Fibroblast of skin of abdomen (primary cell): ENCODE data around the gene EEFSEC.
A peak's percentile ranks its signal among the peaks of the same experiment; 100 is the strongest.

Experiments
- DNase-seq: peaks from one replicate; pipeline ENCODE4 v3.0.0-alpha.2; 2013

Gene EEFSEC

DNA sequence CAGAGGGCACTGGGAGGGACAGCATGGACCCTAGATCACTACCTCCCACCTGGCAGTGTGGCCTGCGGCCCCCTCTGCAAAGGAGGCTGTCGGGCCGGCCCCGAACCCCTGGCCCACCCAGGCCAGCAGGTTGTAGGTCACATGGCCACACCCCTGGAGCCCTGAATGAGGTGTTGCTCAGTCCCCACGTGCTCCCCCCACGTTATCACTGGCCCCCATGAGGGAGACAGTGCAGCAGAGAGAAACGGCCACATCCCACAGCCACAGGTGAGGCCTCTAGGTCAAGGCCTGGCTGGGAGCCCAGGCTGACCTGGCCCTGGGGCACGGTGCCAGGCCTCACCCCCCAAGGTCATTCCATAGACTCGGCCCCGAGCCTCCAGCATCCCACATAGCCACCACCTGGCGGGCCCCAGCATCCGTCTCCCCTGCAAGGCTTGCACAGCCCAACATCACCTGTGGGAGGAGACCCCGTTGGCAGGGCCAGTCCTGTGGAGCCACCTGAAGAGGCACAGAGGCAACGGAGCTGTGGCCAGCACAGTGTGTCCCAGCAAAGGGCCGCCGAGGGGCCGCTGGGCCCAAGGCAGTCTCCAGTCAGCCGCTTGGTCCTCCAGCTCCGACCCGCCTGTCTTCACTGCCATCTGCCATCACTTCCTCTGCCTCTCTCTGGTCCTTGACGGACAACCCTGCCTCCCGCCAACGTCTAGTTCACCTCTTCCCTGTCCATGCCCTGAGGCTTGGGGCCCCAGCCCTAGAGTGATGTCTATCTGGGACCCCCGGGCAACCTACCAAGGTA is 260.3 kb downstream of the EEFSEC start:
- DNase-seq: no peak

DNA sequence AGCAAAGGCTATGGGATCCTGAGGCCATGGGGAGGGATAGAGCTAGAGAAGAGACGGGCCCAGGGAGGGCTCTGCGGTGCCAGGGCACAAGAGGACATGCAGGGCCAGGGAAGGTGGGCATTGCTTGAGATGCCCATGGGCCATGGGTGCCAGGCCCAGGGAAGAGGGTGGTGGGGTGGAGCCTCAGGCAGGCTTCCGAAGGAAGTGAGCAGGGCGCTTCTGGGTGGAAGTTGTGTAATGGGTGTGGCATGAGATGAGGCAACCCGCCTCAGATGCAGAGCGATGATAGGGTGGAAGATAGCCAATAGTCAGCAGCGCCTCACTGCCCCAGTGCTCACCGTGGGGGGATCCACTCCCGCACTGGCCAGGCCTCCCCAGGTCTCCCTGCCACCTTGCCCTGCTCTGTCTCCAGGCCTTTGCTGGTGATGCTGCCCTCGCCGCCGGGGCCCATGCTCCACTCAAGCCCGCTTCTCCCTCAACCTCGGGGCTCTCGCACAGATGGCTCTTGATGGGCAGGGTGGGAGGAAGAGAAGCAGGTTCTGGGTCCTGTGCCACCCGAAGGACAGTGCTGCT is 262.0 kb downstream of the EEFSEC start:
- DNase-seq: no peak

DNA sequence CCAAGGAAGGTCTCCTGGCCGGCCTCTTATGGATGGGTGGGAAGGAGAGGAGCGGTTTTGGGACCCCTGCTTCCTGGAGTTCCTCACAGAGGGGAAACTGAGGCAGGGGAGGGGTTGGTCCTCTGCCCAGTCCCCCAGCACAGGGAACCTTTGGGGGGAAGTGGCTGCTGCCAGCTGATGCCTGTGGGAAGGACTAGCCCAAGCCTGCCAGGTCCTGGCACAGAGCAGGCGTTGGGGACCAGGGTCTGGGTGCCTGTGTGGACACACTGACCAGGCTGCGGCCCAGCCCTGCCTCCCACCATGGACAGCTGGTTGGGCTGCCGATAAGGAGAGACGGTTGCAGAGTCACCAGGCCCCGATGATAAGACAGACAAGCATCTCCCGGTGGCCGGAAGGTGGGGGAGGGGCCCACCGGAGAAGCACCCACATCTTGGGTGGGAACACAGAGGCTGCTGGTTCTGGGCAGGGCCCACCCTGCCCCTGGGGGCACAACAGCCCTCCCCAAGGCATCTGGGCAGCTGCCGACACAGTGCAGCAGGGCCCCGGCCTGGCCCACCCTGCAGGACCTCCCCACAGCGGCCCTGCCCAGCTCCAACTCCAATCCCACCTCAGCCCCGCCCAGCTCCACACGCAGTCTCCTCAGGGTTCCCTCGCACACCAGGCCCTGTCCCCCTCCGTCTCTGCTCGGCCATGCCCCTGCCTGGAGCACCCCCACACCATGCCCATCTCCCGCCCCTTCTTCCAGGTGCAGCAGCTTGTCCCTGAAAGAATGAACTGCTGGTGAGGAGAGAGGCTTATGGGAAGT is 262.7 kb downstream of the EEFSEC start:
- DNase-seq: no peak

DNA sequence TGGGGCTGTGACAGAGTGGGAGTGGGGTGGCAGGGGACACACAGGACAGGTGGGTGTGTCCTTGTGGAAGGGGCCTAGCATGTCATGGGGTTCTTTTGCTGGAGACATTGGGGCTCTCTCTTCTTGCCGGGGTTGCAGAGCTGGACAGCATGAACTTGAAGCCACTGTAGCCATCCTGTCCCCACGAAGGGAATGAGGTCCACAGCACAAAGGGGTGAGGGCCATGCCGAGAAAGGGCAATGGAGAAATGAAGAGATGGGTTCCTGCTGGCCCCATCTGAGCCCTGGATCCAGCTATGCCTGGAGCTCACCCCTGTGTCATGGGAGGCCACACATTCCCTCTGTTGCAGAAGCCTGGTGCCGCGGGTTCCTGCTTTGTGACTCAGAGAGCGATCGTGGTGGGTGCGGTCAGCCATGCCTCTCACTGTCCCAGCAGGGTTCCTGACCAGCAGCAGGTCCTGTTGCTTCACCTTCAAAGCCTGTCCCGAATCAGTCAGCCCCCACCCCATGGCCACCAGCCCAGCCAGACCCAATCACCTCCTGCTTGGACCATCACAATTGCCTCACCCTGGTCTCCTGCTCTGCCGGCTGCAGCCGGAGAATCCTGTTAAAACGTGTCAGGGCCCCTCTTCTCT is 263.4 kb downstream of the EEFSEC start:
- DNase-seq: peak; percentile 64

DNA sequence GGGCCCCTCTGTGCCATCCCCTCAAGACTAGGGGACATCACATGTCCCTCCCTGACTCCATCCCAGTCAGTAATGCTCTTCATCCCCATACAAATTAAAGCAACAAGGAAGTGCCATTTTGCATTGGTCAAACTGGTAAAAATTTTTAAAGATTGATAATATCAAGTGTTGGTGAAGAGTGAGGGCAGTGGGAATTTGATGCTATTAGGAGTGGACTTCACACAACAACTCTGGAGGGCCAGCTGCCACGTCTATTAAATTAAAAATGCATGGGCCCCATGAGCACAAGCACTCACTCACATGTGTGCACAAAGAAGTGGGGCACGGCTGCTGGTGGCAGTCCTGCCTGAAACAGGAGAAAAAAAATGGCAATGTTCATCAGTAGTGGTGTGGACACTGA is 265.6 kb downstream of the EEFSEC start:
- DNase-seq: no peak

DNA sequence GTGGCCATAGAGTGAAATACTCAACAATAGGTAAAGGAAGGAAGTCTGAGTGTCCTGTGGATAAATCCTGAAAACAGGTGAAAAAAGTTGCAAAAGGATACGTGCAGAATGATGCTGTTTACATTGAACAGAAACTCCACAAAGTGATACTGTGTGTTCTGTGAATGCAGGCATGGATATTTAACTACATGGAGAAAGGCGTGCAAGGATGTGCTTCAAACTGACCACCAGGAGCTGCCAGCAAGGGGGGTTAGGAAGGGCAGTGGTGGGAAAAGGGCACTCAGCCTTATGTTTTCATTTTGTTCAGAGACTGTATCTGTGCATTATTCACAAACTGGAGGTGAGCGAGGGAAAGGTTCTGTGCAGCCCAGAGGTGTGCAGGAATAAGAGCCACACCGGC is 266.0 kb downstream of the EEFSEC start:
- no peak for DNase-seq

DNA sequence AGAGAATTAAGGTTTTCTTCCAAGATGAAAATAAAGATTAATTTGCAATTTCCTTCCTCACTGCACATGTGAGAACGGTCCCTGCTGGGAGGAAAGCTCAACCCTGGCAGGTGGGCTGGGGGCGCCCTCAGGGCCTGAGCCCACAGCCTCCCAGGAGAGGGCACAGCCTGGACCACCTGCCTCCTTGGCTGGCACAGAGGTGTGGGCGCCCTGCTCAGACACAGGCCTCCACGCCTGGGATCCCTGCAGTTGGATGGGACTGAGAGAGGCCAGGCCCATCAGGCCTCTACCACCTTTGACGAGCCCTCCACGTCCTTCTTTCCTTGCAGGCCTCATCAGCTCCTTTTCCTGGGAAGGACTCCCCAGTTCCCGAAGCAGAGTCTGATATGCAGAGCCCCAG is 267.0 kb downstream of the EEFSEC start:
- no peak for DNase-seq

DNA sequence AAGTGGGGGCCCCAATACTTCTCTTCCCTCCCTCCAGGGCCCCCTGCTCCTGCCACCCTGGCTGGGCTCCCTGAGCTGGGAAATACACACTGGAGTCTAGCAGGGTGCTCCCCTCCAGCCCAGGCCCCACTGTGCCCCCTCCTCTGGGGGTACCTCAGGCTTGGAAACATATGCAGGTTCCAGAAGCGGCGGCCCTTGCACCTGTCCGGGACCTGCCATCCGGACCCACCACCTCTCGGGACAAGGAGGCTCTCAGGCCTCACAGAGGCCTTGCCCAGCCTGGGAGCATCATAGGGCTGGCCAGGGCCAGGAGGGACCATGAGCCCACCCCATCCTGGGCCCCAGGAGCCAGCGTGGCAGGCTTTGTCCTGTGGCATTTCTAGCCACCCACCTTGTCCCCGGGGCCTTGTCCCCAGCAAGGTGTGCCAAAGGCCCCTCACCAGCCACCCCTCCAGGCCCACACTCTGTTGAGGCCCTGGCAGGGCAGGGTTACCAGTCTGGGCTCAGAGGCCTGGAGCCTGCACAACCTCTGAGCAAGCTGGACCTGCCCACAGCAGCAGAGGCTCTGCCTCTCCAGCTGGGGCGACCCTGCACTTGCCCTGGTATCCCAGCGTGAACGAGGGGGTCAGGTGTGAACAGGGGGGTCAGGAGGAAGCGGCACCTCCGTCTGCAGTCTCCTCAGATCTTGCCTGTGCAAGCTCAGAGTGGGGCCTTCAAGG is 267.6 kb downstream of the EEFSEC start:
- DNase-seq: no peak

DNA sequence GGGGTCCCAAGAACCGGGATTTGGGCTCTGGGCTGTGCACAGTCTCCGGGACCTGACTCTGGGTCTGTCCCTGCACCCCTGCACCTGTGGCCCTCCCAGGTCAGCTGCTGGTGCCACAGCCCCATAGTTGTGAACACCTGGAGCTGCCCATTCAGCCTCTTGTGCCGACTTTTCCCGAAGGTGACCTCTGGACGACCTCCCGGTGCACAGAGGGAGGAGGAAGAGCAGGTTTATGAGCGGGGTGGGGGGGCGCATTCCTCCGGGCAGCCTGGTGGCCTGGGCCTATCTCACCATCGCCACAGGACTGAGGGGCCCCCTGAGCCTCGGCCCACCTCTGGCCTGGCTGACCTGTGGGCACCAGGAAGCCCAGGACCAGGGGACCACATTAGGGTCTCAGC is 268.2 kb downstream of the EEFSEC start:
- no peak for DNase-seq

DNA sequence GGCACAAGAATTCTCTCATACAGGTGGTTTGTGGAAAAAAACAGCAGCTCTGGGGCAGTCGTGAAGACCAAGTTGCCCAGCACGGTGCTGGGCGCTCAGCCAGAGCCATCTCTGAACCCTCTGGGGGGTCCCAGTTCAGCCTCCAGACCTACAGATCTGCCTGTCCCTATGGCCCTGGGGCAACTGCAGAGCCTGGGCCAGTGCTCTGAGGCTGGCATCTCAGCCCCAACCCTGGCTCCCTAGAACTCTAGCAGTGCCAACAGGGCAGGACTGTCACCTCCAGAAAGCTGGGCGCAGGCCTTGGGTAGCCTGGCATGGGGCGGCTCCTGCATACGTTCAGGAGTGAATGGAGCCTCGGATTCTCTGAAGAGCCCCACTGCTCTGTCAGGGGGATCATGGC is 268.7 kb downstream of the EEFSEC start:
- DNase-seq: no peak

DNA sequence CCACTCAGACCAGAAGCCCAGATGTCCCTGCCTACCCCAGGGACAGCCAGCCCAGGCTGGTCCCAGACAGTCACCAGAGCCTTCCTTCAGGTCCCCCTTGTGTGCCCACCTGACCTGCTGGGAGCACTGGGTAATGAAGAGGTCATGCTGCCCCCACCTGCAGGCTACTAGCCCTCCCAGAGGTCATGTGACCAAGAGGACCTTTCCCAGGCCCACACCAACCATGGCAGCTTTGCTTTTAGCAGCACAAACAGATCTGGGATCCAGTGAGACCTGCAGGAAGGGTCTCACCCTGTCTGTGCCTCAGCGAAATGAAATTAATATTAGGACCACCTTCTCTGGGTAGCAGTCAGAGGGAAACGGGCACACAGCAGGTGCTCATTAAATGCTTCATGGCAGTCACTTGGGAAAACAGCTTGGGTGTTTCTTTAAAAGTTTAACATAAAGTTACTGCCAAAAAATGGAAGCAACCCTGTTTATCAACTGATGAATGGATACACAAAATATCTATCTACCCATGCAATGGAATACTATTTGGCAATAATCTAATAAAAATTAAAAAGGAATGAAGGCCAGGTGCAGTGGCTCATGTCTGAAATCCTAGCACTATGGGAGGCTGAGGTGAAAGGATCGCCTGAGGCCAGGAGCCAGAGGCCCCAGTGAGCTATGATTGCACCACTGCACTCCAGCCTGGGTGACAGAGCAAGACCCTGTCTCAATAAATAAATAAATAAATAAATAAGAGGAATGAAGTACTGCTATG is 269.7 kb downstream of the EEFSEC start:
- no peak for DNase-seq

DNA sequence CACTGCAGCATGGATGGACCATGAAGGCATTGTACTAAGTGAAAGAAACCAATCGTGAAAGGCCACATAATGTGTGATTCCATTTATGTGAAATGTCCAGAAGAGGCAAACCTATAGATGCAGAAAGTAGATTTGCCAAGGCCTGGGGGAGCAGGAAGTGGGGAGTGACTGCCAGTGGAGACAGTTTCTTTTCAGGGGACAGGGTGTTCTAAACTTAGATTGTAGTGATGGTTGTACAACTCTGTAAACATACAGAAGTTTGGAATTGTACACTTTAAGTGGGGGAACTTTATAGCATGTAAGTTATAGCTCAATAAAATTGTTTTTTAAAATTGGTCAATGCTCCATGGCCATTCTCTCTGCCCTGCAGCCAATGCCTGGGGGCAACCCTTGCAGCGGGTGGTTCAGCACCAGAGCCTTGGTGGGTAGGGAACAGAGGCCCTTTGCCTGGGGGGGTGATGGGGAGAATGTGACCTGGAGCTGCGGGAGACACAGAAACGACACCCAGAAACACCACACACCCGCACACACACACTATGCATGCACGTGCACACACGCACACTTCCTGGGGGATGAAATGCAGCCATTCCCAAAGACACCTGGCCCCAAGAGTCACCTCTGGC is 270.4 kb downstream of the EEFSEC start:
- no peak for DNase-seq

DNA sequence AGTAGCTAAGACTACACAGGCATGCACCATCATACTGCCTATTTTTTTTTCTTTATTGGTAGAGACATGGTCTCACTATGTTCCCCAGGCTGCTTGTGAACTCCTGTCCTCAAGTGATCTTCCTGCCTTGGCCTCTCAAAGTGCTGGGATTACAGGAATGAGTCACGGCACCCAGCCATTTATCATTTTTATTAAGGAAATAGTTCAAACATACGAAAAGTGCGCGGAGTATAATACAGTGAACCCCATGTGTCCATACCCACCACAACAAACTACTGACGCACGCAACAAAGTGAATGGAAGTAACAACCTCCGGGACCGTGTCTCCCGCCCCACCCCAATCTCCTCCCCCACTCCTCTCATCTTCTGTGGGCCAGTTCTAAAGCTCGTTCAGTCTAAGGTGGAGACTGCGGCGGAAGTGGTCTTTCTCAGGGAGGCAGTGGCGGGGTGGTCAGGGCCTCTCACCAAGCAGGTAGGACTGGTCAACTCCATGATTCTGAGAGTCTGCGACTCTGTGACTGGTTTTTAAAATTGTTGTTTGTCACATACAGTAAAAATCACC is 271.3 kb downstream of the EEFSEC start:
- DNase-seq: peak; percentile 88

DNA sequence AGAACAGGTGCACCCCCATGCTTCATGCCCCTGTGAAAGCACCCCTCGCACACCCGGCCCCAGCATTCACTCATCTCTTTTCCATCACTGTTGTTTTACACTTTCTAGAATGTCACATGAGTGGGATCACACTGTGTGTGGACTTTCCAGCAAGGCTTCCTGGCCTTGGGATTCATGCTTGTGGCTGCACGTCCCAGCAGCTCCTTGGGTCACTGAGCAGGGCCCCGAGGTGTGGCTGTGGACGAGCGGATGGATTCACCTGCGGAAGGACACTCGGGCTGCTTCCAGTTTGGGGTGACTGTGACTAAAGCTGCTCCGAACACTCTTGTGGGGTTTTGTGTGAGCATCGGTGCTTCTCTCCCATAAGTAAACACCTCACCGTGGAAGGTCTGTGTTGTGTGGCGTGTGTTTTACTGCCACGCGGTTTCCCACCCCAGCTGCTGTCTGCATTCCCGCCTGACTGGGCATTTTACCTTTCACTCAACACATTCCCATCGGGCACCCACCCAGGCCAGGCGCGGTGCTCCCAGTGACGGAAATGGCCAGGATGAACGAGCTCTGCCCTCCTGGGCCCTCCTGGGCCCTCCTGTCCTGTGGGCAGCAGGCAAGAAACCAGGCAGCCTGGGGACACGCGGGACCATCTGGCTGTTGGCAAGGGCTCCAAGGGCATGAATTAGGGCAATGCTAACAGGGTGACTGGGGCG is 272.0 kb downstream of the EEFSEC start:
- no peak for DNase-seq

DNA sequence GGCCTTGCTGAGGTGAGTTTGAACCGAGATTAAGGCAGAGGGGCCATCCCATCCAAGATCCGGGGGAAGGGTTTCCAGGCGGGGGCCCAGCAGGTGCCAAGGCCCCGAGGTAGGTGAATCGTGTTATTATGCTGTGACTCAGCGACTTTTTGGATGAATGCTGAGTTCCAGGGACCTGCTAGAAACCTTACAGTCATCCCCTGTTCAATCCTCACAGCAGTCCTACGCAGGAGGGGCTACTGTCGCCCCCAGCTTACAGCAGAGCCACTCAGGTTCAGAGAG is 272.5 kb downstream of the EEFSEC start:
- no peak for DNase-seq

DNA sequence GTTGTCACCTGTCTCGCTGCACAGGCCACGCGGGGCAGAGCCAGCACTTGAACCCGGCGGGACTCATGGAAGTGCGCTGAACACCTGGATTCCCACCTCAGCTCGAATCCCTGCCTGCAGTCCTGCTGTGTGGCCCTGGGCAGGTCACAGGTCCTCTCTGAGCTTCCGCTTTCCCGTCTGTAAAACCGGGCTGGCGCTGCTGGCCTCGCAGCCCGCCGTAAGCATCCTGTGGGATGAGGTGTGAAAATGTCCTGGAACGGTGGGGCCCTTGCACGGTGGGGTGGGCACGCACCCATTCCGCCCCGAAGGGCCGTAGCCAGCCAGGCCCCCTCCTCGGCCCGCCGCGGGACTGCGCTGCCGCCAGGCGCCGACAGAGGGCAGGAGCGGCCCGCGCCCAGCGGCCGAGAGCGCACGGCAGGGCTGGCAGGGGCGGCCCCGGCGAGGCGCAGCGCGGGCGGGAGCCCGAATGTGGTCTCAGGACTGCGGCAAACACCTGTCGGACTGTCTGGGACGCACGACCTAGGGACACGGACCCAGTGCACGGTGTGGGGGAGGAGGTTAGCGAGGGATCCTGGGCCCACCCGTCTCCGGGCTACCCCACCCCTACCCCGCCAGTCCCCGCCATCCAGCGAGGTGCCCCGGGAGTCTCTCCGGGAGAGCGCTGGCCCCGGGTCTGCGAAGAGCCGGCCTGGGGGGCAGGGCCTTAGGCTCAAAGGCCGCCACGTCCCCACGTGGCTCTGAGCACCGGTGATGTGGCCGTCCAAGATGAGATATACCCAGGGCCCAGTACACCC is 273.0 kb downstream of the EEFSEC start:
- DNase-seq: peak; percentile 12

DNA sequence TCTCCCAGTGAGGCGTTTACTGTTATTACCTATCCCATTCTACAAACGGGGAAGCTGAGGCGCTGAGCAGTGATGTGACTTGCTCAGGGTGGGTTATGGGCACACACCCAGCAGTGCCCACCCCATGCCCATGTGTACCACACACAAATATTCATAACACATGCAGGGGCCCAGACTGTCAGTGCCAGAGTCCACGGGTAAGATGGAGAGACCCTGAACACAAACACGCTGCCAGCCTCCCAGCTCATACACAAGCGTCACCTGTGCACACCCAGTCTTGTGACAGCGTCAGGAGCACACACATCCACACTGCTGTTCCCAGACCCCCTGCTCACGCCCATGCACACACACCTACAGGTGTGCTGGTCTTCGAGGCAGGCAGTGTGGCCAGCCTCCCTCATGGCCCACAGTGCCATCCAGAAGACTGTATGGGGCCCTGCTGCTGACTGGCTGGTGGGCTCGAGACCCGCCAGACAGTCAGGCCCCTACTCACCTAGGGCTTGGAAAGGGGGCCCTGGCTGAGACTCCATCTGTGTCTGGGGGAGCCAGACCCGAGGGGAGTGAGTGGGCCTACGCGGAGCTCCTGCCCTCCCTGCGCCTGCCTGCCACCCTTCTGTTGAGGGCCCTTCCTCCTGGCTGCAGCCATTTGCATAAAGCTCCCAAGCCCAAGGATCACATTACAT is 274.0 kb downstream of the EEFSEC start:
- no peak for DNase-seq

DNA sequence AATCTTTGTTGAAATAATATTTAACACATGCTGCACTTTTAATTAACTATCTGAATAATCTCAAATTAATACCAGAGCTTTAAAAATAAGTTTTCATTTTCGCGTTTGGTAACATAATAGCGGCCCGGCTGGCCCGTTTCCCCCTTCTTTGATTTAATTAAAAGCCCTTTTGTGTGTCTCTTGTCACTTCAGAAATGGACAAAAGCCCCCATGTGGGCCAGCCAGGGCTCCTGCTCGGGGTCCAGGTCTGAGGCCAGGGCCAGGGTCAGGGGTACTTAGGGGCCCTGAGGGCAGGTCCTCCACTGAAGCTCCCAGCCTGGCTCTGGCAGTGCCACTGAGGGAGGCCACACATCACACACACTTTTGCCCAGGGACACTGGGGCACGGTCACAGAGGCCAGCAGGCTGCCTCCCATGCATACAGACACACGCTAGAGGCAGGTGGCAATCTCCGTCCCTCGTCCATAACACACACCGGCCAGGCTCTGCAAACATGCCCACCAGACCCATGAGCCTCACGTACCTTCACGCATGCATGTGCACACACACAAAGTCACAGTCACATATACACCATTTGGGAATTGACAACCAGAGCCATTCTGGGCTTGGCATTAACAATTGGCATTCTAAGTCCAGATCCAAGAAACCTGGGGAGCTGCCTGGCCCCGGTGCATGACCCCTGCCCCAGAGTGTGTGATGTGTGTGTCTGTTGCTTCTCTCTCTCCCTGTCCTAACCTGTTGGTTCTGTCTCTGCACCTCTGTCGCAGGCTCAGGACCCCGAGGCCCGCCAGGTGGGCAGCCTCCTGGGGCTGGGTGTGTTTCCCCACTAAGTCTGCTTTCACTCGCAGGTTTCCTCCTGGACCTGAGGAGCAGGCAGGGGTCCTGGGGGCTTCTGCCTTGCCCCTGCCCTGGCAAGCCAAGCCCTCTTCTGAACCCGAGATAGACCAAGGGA is 274.9 kb downstream of the EEFSEC start:
- DNase-seq: no peak
